GM10248 (cell line): ENCODE data around the gene CES5A.

ENCODE experiments used
- CTCF ChIA-PET: fragments of 300-600 bp; sonication (Branson Sonifier 250); formaldehyde crosslinking; extraction: SDS; loops from one replicate; lab custom pipeline; 2021; ENCODE audit warnings: antibody characterized with exemption; lab: Yijun Ruan, JAX
- POLR2A ChIA-PET: fragments of 350-650 bp; sonication (Branson Sonifier 250); formaldehyde crosslinking; extraction: SDS; loops from one replicate; lab custom pipeline; 2020; ENCODE audit warnings: antibody characterized with exemption; lab: Yijun Ruan, JAX
- DNase-seq: peaks from one replicate; pipeline ENCODE4 v3.0.0; 2012; ENCODE audit errors: extremely low spot score
- TF ChIP-seq, protein P1 (sequence below): IDR thresholded peaks from 2 replicates; pipeline ENCODE4 v1.5.1; 2012; ENCODE audit warnings: mild to moderate bottlenecking, low read depth; ENCODE audit errors: extremely low read depth, missing control alignments, control extremely low read depth

The CES5A gene

DNA sequence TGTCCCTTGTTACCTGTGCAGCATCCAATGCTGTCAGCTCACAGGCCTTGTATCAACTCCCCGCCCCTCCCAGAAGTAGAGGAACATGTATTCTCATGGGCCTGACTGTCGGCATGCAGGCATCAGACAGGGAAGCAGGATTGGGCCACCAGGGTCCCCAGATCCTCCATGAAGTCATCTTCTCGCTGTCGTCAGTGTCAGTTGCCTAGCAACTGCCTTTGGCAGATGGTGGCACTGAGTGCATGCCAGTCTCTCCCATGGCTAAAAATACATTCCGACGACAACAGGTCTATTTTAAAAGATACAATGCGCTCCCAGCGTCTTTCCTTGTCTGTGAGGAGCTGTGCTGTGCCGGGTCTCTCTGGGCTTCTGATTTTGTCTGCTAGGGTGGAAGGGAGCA is 36.8 kb upstream of the CES5A start:
- ChIA-PET CTCF (no interaction called here), POLR2A (no interaction called here)
- DNase-seq: no peak
- TF ChIP-seq, protein P1, sequence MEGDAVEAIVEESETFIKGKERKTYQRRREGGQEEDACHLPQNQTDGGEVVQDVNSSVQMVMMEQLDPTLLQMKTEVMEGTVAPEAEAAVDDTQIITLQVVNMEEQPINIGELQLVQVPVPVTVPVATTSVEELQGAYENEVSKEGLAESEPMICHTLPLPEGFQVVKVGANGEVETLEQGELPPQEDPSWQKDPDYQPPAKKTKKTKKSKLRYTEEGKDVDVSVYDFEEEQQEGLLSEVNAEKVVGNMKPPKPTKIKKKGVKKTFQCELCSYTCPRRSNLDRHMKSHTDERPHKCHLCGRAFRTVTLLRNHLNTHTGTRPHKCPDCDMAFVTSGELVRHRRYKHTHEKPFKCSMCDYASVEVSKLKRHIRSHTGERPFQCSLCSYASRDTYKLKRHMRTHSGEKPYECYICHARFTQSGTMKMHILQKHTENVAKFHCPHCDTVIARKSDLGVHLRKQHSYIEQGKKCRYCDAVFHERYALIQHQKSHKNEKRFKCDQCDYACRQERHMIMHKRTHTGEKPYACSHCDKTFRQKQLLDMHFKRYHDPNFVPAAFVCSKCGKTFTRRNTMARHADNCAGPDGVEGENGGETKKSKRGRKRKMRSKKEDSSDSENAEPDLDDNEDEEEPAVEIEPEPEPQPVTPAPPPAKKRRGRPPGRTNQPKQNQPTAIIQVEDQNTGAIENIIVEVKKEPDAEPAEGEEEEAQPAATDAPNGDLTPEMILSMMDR: no peak

DNA sequence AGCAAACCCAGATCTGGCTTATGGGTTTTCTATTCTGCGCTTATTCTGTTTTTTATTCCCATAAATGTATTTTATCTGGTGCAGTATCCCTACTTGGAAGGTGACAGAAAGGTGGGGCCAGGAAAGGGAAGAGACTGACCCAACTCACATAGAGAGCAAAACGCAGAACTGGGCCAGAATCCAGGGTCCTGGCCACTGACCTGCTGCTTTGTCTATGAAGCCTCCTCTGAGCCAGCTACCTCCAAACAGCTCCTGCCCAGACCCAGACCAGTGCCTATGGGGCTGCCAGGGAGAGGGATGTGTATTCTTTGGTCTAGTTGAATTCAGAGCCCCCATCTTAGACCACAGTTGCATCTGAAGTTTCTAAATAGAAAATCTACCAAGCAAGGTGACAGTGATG is 36.4 kb upstream of the CES5A start:
- TF ChIP-seq, protein P1: no peak
- POLR2A ChIA-PET: no interaction called here
- DNase-seq: no peak
- CTCF ChIA-PET: no interaction called here

DNA sequence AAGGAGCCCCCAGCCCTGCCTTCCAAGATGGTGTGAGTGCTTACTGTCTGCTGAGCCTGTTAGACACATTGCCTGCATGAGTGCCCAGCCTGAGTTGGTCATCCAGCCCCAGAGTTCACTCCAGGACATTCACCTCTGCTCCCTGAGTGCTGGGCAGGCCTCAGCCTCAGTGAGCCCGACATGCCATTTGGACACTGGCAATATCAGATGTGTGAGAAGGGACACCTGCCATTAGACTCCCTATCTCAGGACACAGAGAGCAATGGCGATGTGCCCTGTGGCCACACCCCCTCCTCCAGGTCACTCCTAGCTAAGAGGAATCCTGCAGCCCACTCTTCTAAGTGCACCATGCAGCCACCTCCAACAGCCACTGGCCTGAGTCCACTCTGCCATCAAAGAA is 34.7 kb upstream of the CES5A start:
- TF ChIP-seq, protein P1: no peak
- ChIA-PET CTCF (no interaction called here), POLR2A (no interaction called here)
- DNase-seq: no peak

DNA sequence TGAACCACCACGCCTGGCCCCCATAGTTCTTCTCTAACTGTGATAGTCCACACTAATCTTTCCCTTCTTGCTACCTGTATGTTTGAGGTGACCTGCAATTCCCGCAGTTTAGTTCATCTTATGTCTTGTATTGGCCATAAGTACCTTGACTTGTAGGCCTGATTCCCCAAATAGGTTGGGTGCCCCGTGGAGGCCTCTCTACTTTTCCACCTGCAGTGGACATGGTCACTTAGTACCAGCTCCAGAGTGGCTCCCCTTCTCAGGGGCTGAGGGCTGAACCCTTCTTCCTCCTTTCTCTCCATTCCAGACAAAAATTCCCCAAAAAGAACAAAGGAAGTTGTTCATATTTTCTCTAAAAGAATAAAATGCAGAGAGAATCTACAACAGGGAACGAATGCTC is 33.5 kb upstream of the CES5A start:
- DNase-seq: no peak
- ChIA-PET CTCF (no interaction called here), POLR2A (no interaction called here)
- TF ChIP-seq, protein P1: no peak

DNA sequence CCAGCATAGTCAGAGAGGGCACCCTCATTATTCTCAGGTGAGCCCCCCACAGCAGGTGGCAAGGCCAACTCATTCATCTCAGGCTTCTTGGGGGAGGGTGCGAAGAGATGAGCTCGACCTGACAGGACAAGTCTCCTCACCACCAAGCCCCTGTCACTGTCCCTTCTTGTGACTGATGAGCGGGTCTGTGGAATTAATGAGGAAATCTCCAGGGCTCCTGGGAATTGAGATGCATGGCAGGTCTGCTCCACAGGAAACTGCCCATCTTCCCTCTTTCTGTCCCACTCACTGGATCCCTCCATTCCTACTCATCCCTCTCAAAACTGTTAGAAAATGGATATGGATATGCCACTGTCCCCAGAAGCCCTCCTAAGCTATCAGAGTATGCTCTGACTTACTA is 32.5 kb upstream of the CES5A start:
- CTCF ChIA-PET: interaction anchor here (1.1 to 1.4 kb wide), 2 partner anchors 9 to 13 kb away, joined by 3 to 4 read pairs; no protein-coding TSS in a partner anchor
- no peak for DNase-seq
- TF ChIP-seq, protein P1: no peak
- POLR2A ChIA-PET: no interaction called here

DNA sequence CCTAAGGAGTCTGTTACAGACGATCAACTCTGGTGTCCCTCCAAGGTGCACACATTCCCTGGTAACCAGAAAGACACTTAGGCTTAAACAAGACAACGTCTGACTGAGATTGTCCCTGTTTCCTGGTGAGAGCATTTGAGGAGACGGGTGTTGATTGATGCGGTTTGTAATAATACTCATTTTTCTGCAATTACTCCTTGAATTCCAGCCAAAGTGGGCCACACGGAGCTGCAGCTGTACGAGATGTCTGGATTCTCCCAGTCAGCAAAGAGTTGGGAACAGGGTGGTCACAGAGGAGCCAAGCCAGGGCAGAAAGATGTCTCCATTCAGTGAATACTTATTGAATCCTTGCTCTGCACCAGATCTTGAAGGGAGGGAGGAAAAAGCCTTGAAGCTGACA is 30.9 kb upstream of the CES5A start:
- no peak for DNase-seq
- POLR2A ChIA-PET: no interaction called here
- TF ChIP-seq, protein P1: no peak
- CTCF ChIA-PET: interaction anchor here (1.2 to 1.6 kb wide), 2 partner anchors 11 to 37 kb away, joined by 5 to 6 read pairs; no protein-coding TSS in a partner anchor

DNA sequence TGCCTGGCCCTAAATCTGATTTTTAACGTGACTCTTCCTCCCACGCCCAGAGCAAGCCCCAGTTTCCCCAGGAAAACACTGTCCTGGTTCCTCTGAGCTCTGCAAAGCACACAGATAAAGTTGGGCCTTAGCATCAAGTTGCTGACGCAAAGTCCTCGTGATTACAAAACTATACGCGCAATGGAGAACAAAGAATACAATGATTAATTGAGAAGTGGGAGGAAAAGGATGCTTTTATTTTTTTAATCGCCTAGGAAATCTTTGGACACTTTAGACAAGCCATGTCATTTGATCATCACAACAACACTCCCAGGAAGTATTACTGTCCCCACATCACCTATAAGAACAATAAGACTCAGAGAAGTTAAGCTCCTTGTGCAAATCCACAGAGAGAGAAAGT is 30.5 kb upstream of the CES5A start:
- TF ChIP-seq, protein P1: no peak
- ChIA-PET POLR2A (no interaction called here), CTCF (interaction anchor here (1.6 kb wide), 1 partner anchor 10 kb away, joined by 6 read pairs; no protein-coding TSS in a partner anchor)
- DNase-seq: no peak
